Body of pancreas (tissue), 4 donors: ENCODE data around the gene DGKD. TPM values are rescaled to one million over a fixed set of nuclear protein-coding genes. Genes with fewer than 3 reads are reported as not detected.
A peak's percentile ranks its signal among the peaks of the same experiment; 100 is the strongest.

ENCODE experiments used
- ATAC-seq: fragments of 150-250 bp; one replicate; pipeline ENCODE4 v1.9.1; 2016
- DNase-seq, 4 donors: peaks; one replicate each; pipeline ENCODE4 v3.0.0-alpha.2; 2019
- H3K27ac ChIP-seq, 4 donors: fragments of 200-600 bp; sonication (generic); 1 replicate in 3 of 4; 2 replicates in 1 of 4; pipeline versions ENCODE4 v1.5.1 to v1.6.1; 2016 to 2019; ENCODE audit warnings: mild to moderate bottlenecking in 1 of 4, mixed read lengths in 1 of 4, moderate library complexity in 1 of 4
- H3K27me3 ChIP-seq, 2 donors: fragments of 200-600 bp; sonication (generic); one replicate each; pipeline ENCODE4 v1.6.0; 2016; ENCODE audit warnings: mild to moderate bottlenecking in 1 of 2
- H3K36me3 ChIP-seq, 2 donors: fragments of 200-600 bp; sonication (generic); replicated peaks in 1 of 2; 2 replicates each; pipeline ENCODE4 v1.5.1; 2016; ENCODE audit warnings: low read depth in 2 of 2; ENCODE audit not compliant: insufficient read depth in 1 of 2
- H3K4me1 ChIP-seq: fragments of 200-600 bp; sonication (generic); one replicate; pipeline ENCODE4 v1.6.0; 2016
- H3K4me3 ChIP-seq, 2 donors: fragments of 200-600 bp; sonication (generic); 1 replicate in 1 of 2; 2 replicates in 1 of 2; pipeline ENCODE4 v1.5.1; 2016 to 2019
- H3K9me3 ChIP-seq, 3 donors: fragments of 200-600 bp; sonication (generic); 1 replicate in 2 of 3; 2 replicates in 1 of 3; pipeline ENCODE4 v1.5.1; 2016
- CTCF ChIP-seq, 7 experiments: fragments of 450-650 bp in 4 of 7; fragments of 200-600 bp in 3 of 7; sonication (generic) in 3 of 7; IDR thresholded peaks; one replicate each; pipeline ENCODE4 v1.5.1; 2016 to 2019; ENCODE audit warnings: antibody characterized with exemption in 7 of 7
- POLR2A ChIP-seq, 3 donors: fragments of 450-650 bp; IDR thresholded peaks; one replicate each; pipeline ENCODE4 v1.6.1; 2016; ENCODE audit warnings: antibody characterized with exemption in 3 of 3, mild to moderate bottlenecking in 2 of 3
- WGBS, 2 donors: methylation state at CpG; one replicate each; pipeline ENCODE4 v1.1.5; 2017; 5-methylcytosine and 5-hydroxymethylcytosine counted together
- intact Hi-C: fragments of 100-400 bp; cut with DNase I; formaldehyde crosslinking; loops from one replicate; pipeline ENCODE4 v1.15.1; 2023
- total RNA-seq, 2 donors: library from RNA; depleted of rRNA; stranded (reverse); fragments of >200 nt; gene quantifications; one replicate each; pipeline ENCODE4 v1.1.0, GENCODE V29; 2016

Gene DGKD
- total RNA-seq, 2 donors from 2014 or later, result 9.1 to 30.3 TPM

DNA sequence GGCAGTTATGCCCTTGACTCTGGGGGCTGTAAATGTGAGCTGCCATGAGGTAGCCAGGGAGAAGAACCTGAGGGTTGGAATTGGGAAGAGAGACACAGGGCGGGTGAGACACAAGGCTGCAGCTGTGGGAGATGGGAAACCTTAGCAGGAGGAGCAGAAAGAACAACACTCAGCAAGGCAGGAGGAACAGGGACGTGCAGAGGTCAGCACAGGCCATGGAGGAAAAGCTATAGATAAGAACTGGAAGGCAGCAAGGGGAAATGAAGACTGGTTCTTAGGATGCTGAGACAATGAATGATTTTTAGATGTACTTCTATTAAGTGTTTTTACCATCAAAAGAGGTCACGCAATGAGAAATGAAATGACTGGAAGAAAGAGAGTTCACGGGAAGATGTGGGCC is 132.1 kb downstream of the DGKD start:
- Histone ChIP-seq H3K27ac (peak overlapping the region in 2 of 4 donors; percentile 42 to 58), H3K27me3 (no peaks in the 10 kb centered on the region), H3K36me3 (peaks cover 0 to 18% of the 10 kb centered on the region in 2 donors), H3K4me3 (no peak overlapping the region), H3K9me3 (no peaks in the 10 kb centered on the region), H3K4me1 (peaks cover 14% of the 10 kb centered on the region)
- no peak for DNase-seq
- WGBS, 2 donors, result 90 to 91% methylated on average over 4 of the region's 4 CpGs
- TF ChIP-seq CTCF (IDR thresholded peaks at IDR 0.05) (no peak), POLR2A (IDR thresholded peaks at IDR 0.05) (no peak)
- ATAC-seq, result no peak
- intact Hi-C loops, result no loop called here

- 45 to 69% methylated on average over 4 of the region's 4 CpGs for WGBS, 2 donors
Measured at GRCh38 chr2:233486778-233487552, 132.7 kb downstream of the DGKD start.

DNA sequence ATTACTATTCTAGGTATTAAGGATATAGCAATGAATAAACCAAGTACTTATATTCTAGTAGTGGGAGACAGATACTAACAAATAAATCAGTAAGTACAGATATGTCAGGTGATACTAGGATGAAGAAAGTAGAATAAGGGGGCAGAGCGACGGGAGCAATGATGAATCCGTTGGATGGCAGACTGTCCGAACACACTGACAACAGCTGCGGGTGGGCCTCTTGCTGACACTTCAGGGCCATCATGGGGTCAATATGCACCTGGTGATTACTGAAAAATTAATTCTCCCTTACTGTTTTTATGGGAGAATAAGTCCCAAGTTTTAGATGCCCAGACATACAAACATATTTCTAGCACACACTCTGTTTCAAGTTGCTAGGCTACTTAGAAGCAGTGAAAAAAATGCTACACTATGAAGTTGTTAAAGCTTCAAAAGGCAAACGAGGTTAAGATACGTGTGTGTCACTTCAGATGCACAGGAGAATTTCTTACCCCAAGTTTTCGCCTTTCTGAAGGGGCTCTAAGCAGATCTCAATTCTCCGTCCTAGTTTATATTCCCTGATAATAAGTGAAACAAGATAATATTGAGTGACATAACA is 133.6 kb downstream of the DGKD start:
- H3K27me3 ChIP-seq, result no peaks in the 10 kb centered on the region
- H3K4me1 ChIP-seq, result peaks cover 14% of the 10 kb centered on the region
- H3K27ac ChIP-seq, result peak overlapping the region in 2 of 4 donors; percentile 29 to 32
- H3K9me3 ChIP-seq, result no peaks in the 10 kb centered on the region
- no peak for ATAC-seq
- H3K36me3 ChIP-seq, result peaks cover 0 to 20% of the 10 kb centered on the region in 2 donors
- WGBS, 2 donors, result 81 to 86% methylated on average over 9 of the region's 9 CpGs
- intact Hi-C loops, result no loop called here
- TF ChIP-seq CTCF (IDR thresholded peaks at IDR 0.05) (no peak), POLR2A (IDR thresholded peaks at IDR 0.05) (no peak)
- no peak overlapping the region for H3K4me3 ChIP-seq
- no peak for DNase-seq

More at GRCh38 chr2:233486778-233487552, 132.7 kb downstream of the DGKD start:
- Histone ChIP-seq H3K4me1 (peaks cover 14% of the 10 kb centered on the region), H3K27ac (peak overlapping the region in 3 of 4 donors; percentile 9 to 58 (median 42)), H3K36me3 (peaks cover 0 to 15% of the 10 kb centered on the region in 2 donors), H3K27me3 (no peaks in the 10 kb centered on the region), H3K4me3 (no peak overlapping the region), H3K9me3 (no peaks in the 10 kb centered on the region)
- ATAC-seq (peak; percentile 72), DNase-seq (no peak)
- TF ChIP-seq POLR2A (IDR thresholded peaks at IDR 0.05) (no peak), CTCF (IDR thresholded peaks at IDR 0.05) (no peak)
- intact Hi-C loops, result no loop called here

DNA sequence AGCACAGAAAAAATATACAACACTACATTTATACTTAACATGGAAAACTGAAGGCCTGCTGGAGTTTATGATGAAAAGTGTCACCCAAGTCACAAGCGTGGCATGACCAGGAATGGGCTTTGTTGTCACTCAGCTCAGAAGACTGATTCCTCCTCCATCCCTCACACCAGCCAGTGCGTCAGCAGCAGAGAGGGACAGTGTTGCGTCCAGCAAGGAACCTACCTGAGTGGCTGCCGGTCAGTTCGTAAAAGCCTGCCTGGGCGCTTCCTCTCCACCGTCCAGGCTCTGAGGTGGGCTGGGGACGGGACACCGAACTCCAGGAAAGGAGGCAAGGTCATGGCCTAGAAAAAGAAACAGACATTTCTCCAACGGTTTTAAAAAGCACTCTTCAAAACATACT is 134.8 kb downstream of the DGKD start:
- WGBS, 2 donors, result 85 to 92% methylated on average over 10 of the region's 10 CpGs
- Histone ChIP-seq H3K27ac (no peak overlapping the region), H3K36me3 (peaks cover 0 to 18% of the 10 kb centered on the region in 2 donors), H3K9me3 (no peaks in the 10 kb centered on the region), H3K4me3 (no peak overlapping the region), H3K4me1 (peaks cover 14% of the 10 kb centered on the region), H3K27me3 (no peaks in the 10 kb centered on the region)
- DNase-seq (no peak), ATAC-seq (no peak)
- intact Hi-C loops, result no loop called here
- TF ChIP-seq POLR2A (IDR thresholded peaks at IDR 0.05), result no peak
- TF ChIP-seq CTCF (IDR thresholded peaks at IDR 0.05), result no peak
